ENCODE results near the gene SMC1B. TPM values are rescaled to one million over a fixed set of nuclear protein-coding genes. Genes with fewer than 3 reads are reported as not detected.
"Not testable (repeated sequence)": the region's sequence is repeated elsewhere in the genome, so short reads cannot be mapped to it uniquely, and the experiment has no call there.

The SMC1B gene
- total RNA-seq, 2 experiments from 2014 or later: 1.8 TPM

- Mint-ChIP-seq H3K4me1 (ENCODE audit: low read depth) (no peaks in the 10 kb centered on the region), H3K4me3 (no peak overlapping the region), H3K36me3 (ENCODE audit: low read depth) (no peaks in the 10 kb centered on the region), H3K27ac (no peak overlapping the region), H3K27me3 (no peaks in the 10 kb centered on the region), H3K9me3 (no peaks in the 10 kb centered on the region)
- TF ChIP-seq CTCF (IDR thresholded peaks at IDR 0.05): peak; percentile 34
- no peak for ATAC-seq
- peak; percentile 13 for DNase-seq
- CTCF ChIA-PET: interaction anchor here (0.9 to 2.0 kb wide), 4 partner anchors 12 to 117 kb away, joined by 3 to 5 read pairs (median 4); no protein-coding TSS in a partner anchor
- intact Hi-C loops (cut with micrococcal nuclease): no loop called here
- POLR2A ChIA-PET: no interaction called here
Measured at GRCh38 chr22:45397806-45398205, 15.6 kb downstream of the SMC1B start.

- H3K4me3 Mint-ChIP-seq: no peak overlapping the region
- intact Hi-C loops (cut with micrococcal nuclease): no loop called here
- ATAC-seq (no peak), DNase-seq (no peak)
- ChIA-PET POLR2A (no interaction called here), CTCF (no interaction called here)
- TF ChIP-seq CTCF (IDR thresholded peaks at IDR 0.05): no peak
- H3K27ac Mint-ChIP-seq: no peak overlapping the region
- no peaks in the 10 kb centered on the region for H3K36me3 Mint-ChIP-seq (ENCODE audit: low read depth)
- no peaks in the 10 kb centered on the region for H3K9me3 Mint-ChIP-seq
- H3K27me3 Mint-ChIP-seq: peaks cover 3% of the 10 kb centered on the region
- H3K4me1 Mint-ChIP-seq (ENCODE audit: low read depth): no peaks in the 10 kb centered on the region
Measured at GRCh38 chr22:45389546-45389945, 23.9 kb downstream of the SMC1B start.

- no peak overlapping the region for H3K4me3 Mint-ChIP-seq
- ChIA-PET CTCF (interaction anchor here (1.1 to 1.3 kb wide), 2 partner anchors 16 to 40 kb away, joined by 3 read pairs; no protein-coding TSS in a partner anchor), POLR2A (no interaction called here)
- no peak for TF ChIP-seq CTCF (IDR thresholded peaks at IDR 0.05)
- H3K9me3 Mint-ChIP-seq: no peaks in the 10 kb centered on the region
- DNase-seq (no peak), ATAC-seq (no peak)
- H3K4me1 Mint-ChIP-seq (ENCODE audit: low read depth): no peaks in the 10 kb centered on the region
- intact Hi-C loops (cut with micrococcal nuclease): no loop called here
- no peaks in the 10 kb centered on the region for H3K27me3 Mint-ChIP-seq
- no peak overlapping the region for H3K27ac Mint-ChIP-seq
- no peaks in the 10 kb centered on the region for H3K36me3 Mint-ChIP-seq (ENCODE audit: low read depth)
Measured at GRCh38 chr22:45381348-45381747, 32.1 kb downstream of the SMC1B start.

GRCh38 chr22:45376703-45377102, 36.7 kb downstream of the SMC1B start:
- DNase-seq (no peak), ATAC-seq (no peak)
- intact Hi-C loops (cut with micrococcal nuclease): no loop called here
- Mint-ChIP-seq H3K9me3 (no peaks in the 10 kb centered on the region), H3K4me3 (no peak overlapping the region), H3K27ac (no peak overlapping the region), H3K27me3 (no peaks in the 10 kb centered on the region), H3K4me1 (ENCODE audit: low read depth) (peaks cover 2% of the 10 kb centered on the region), H3K36me3 (ENCODE audit: low read depth) (no peaks in the 10 kb centered on the region)
- ChIA-PET POLR2A (no interaction called here), CTCF (interaction anchor here (1.4 kb wide), 1 partner anchor 10 kb away, joined by 3 read pairs; no protein-coding TSS in a partner anchor)
- no peak for TF ChIP-seq CTCF (IDR thresholded peaks at IDR 0.05)

GRCh38 chr22:45376009-45376408, 37.4 kb downstream of the SMC1B start:
- CTCF ChIA-PET: no interaction called here
- Mint-ChIP-seq H3K27ac (no peak overlapping the region), H3K27me3 (no peaks in the 10 kb centered on the region), H3K4me1 (ENCODE audit: low read depth) (peaks cover 2% of the 10 kb centered on the region), H3K9me3 (no peaks in the 10 kb centered on the region), H3K4me3 (no peak overlapping the region), H3K36me3 (ENCODE audit: low read depth) (no peaks in the 10 kb centered on the region)
- intact Hi-C loops (cut with micrococcal nuclease): no loop called here
- POLR2A ChIA-PET: no interaction called here
- TF ChIP-seq CTCF (IDR thresholded peaks at IDR 0.05): no peak
- DNase-seq (no peak), ATAC-seq (no peak)

GRCh38 chr22:45373592-45373991, 39.8 kb downstream of the SMC1B start:
- H3K4me1 Mint-ChIP-seq (ENCODE audit: low read depth); CTCF ChIA-PET; intact Hi-C loops (cut with micrococcal nuclease); H3K9me3 Mint-ChIP-seq; DNase-seq; H3K27me3 Mint-ChIP-seq; ATAC-seq; H3K36me3 Mint-ChIP-seq (ENCODE audit: low read depth); H3K4me3 Mint-ChIP-seq; H3K27ac Mint-ChIP-seq: not testable (repeated sequence)
- POLR2A ChIA-PET: interaction anchor here (0.9 kb wide), 1 partner anchor 40 kb away, joined by 3 read pairs; the partner anchor contains the start of genes RIBC2 and SMC1B

Measured in activated CD8-positive, alpha-beta T cell treated with anti-CD3 and anti-CD28 coated beads for 36 hours (primary cell).